DND-41 (cell line): ENCODE results near the gene PAGE2.

Experiments used
- EZH2 ChIP-seq: IDR thresholded peaks from 3 replicates; pipeline ENCODE4 v1.6.1; 2012; ENCODE audit warnings: borderline replicate concordance, low read depth, mild to moderate bottlenecking, moderate library complexity, low read length, inconsistent platforms; ENCODE audit not compliant: severe bottlenecking
- TF ChIP-seq, protein P1 (sequence below): IDR thresholded peaks from 2 replicates; pipeline ENCODE4 v1.5.1; 2012; ENCODE audit warnings: borderline replicate concordance, low read length, moderate library complexity, mild to moderate bottlenecking; ENCODE audit not compliant: poor library complexity, severe bottlenecking; ENCODE audit errors: extremely low read depth

DNA sequence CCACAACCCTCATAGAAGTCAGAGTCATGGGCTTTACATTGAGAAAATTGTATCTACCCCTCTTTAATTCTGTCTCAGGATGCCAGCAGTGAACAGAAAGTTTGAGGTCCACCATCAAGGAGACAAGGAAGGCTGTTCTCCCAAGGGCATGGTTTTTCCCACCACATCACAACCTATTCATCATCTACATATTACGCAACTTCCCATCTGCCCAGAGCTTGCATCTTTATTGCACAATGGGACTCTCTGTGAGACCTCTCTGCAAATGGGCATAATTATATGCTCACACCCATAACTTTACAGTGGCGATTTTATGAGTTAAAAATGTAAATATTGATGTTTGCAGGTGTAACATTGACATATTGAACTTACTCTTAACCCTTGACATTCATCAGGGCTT lies 38.9 kb downstream of the PAGE2 start:
- TF ChIP-seq, protein P1, sequence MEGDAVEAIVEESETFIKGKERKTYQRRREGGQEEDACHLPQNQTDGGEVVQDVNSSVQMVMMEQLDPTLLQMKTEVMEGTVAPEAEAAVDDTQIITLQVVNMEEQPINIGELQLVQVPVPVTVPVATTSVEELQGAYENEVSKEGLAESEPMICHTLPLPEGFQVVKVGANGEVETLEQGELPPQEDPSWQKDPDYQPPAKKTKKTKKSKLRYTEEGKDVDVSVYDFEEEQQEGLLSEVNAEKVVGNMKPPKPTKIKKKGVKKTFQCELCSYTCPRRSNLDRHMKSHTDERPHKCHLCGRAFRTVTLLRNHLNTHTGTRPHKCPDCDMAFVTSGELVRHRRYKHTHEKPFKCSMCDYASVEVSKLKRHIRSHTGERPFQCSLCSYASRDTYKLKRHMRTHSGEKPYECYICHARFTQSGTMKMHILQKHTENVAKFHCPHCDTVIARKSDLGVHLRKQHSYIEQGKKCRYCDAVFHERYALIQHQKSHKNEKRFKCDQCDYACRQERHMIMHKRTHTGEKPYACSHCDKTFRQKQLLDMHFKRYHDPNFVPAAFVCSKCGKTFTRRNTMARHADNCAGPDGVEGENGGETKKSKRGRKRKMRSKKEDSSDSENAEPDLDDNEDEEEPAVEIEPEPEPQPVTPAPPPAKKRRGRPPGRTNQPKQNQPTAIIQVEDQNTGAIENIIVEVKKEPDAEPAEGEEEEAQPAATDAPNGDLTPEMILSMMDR: no peak
- no peak for TF ChIP-seq EZH2
